Lung microvascular endothelial cell (primary cell): ENCODE measurements around the gene TRAIP. TPM values are rescaled to one million over a fixed set of nuclear protein-coding genes. Genes with fewer than 3 reads are reported as not detected.
"Not testable (repeated sequence)": the region's sequence is repeated elsewhere in the genome, so short reads cannot be mapped to it uniquely, and the experiment has no call there.

Experiments used
- DNase-seq, 2 donors: peaks; one replicate each; pipeline versions ENCODE4 v3.0.0 to v3.0.0-alpha.2; 2010; ENCODE audit warnings: low read depth in 2 of 2
- total RNA-seq: library from RNA; depleted of rRNA; stranded (reverse); fragments of >200 nt; gene quantifications from 2 replicates; pipeline ENCODE4 v1.2.1, GENCODE V29; 2014

The TRAIP gene
- 1.2 and 2.4 TPM in 2 replicates for total RNA-seq

- peak; percentile 92 to 93 for DNase-seq
Measured at GRCh38 chr3:49856181-49857005, at the start of gene TRAIP. Gene TRAIP (minus strand): TSS chr3:49856564. CDS start chr3:49856453, 111 bp downstream.

- not testable (repeated sequence) for DNase-seq
Measured at GRCh38 chr3:49904448-49904847, 48.1 kb upstream of the TRAIP start.

- peak; percentile 32 to 43 for DNase-seq
Measured at GRCh38 chr3:49903451-49904424, 47.4 kb upstream of the TRAIP start, which contains the start of gene MST1R. Gene MST1R (minus strand): TSS chr3:49903873. CDS start chr3:49903609, 264 bp downstream.

GRCh38 chr3:49902511-49903345 is 46.4 kb upstream of the TRAIP start:
- no peak for DNase-seq

- DNase-seq, result no peak
Measured at GRCh38 chr3:49901366-49902339, 45.3 kb upstream of the TRAIP start.

- peak in 1 of 2 donors; percentile 13 for DNase-seq
Measured at GRCh38 chr3:49900491-49901153, 44.3 kb upstream of the TRAIP start.

GRCh38 chr3:49899815-49900214 is 43.5 kb upstream of the TRAIP start:
- peak in 1 of 2 donors; percentile 47 for DNase-seq

GRCh38 chr3:49898991-49899390 is 42.6 kb upstream of the TRAIP start:
- DNase-seq, result no peak

GRCh38 chr3:49896345-49896744 is 40.0 kb upstream of the TRAIP start:
- DNase-seq, result no peak

GRCh38 chr3:49895791-49896190 is 39.4 kb upstream of the TRAIP start:
- no peak for DNase-seq

- DNase-seq, result no peak
Measured at GRCh38 chr3:49889296-49889695, 32.9 kb upstream of the TRAIP start.

GRCh38 chr3:49886922-49887265 is 30.5 kb upstream of the TRAIP start:
- DNase-seq, result no peak

- no peak for DNase-seq
Measured at GRCh38 chr3:49883998-49884397, 27.6 kb upstream of the TRAIP start.

- DNase-seq, result no peak
Measured at GRCh38 chr3:49882166-49882565, 25.8 kb upstream of the TRAIP start.

GRCh38 chr3:49880581-49881315 is 24.4 kb upstream of the TRAIP start:
- no peak for DNase-seq

- DNase-seq, result no peak
Measured at GRCh38 chr3:49879721-49880120, 23.4 kb upstream of the TRAIP start.

GRCh38 chr3:49878686-49879085 is 22.3 kb upstream of the TRAIP start:
- no peak for DNase-seq

- no peak for DNase-seq
Measured at GRCh38 chr3:49877716-49878115, 21.4 kb upstream of the TRAIP start.

GRCh38 chr3:49876567-49876966 is 20.2 kb upstream of the TRAIP start:
- no peak for DNase-seq
